Spleen (tissue), 11 donors: ENCODE results near the gene OR2G2. TPM values are rescaled to one million over a fixed set of nuclear protein-coding genes. Genes with fewer than 3 reads are reported as not detected.
A peak's percentile ranks its signal among the peaks of the same experiment; 100 is the strongest.

Experiments used
- DNase-seq: peaks from one replicate; pipeline ENCODE4 v3.0.0-alpha.2; 2020
- H3K27ac ChIP-seq, 8 donors: fragments of 200-600 bp; sonication (generic) in 7 of 8; 1 replicate in 4 of 8; 2 replicates in 4 of 8; pipeline versions ENCODE4 v1.5.0 to v1.8.0; 2016 to 2021; ENCODE audit warnings: inconsistent platforms in 4 of 8, mild to moderate bottlenecking in 4 of 8, moderate library complexity in 1 of 8
- H3K27me3 ChIP-seq, 7 donors: fragments of 200-600 bp; sonication (generic) in 6 of 7; replicated peaks in 1 of 7; 1 replicate in 4 of 7; 2 replicates in 3 of 7; pipeline versions ENCODE4 v1.5.0 to v1.8.0; 2016 to 2021; ENCODE audit warnings: inconsistent platforms in 3 of 7, mild to moderate bottlenecking in 1 of 7
- H3K36me3 ChIP-seq, 6 donors: fragments of 200-600 bp; sonication (generic) in 5 of 6; 1 replicate in 4 of 6; 2 replicates in 2 of 6; pipeline versions ENCODE4 v1.5.0 to v1.8.0; 2016 to 2021; ENCODE audit warnings: inconsistent platforms in 2 of 6
- H3K4me1 ChIP-seq, 6 donors: fragments of 200-600 bp; sonication (generic) in 5 of 6; 1 replicate in 3 of 6; 2 replicates in 3 of 6; pipeline versions ENCODE4 v1.5.0 to v1.8.0; 2016 to 2021; ENCODE audit warnings: inconsistent platforms in 3 of 6
- H3K4me3 ChIP-seq, 8 donors: fragments of 200-600 bp; sonication (generic) in 7 of 8; 1 replicate in 4 of 8; 2 replicates in 4 of 8; pipeline versions ENCODE4 v1.5.0 to v1.8.0; 2016 to 2021; ENCODE audit warnings: inconsistent platforms in 4 of 8, mild to moderate bottlenecking in 4 of 8, moderate library complexity in 2 of 8
- H3K9me3 ChIP-seq, 8 donors: fragments of 200-600 bp; sonication (generic) in 7 of 8; 1 replicate in 4 of 8; 2 replicates in 4 of 8; pipeline versions ENCODE4 v1.5.0 to v1.8.0; 2016 to 2021; ENCODE audit warnings: inconsistent platforms in 4 of 8
- CTCF ChIP-seq, 11 experiments: fragments of 200-600 bp in 7 of 11; fragments of 450-650 bp in 4 of 11; sonication (generic) in 4 of 11; IDR thresholded peaks in 8 of 11; conservative IDR thresholded peaks in 3 of 11; 1 replicate in 7 of 11; 2 replicates in 4 of 11; pipeline versions ENCODE4 v1.4.0 to v1.8.0; 2016 to 2021; ENCODE audit warnings: antibody characterized with exemption in 11 of 11, inconsistent platforms in 4 of 11, mild to moderate bottlenecking in 1 of 11
- POLR2A ChIP-seq, 3 donors: fragments of 450-650 bp; IDR thresholded peaks; one replicate each; pipeline ENCODE4 v1.5.1; 2017; ENCODE audit warnings: antibody characterized with exemption in 3 of 3, mild to moderate bottlenecking in 1 of 3
- POLR2AphosphoS5 ChIP-seq, 3 donors: sonication (generic); formaldehyde crosslinking; IDR thresholded peaks; one replicate each; pipeline ENCODE4 v1.5.1; 2017; ENCODE audit warnings: antibody characterized with exemption in 3 of 3
- WGBS, 5 donors: extraction: QIAGEN DNeasy Blood & Tissue Kit in 3 of 5; methylation state at CpG; one replicate each; pipeline versions ENCODE4 v1.1.5 to v1.1.7; 2013 to 2018; 5-methylcytosine and 5-hydroxymethylcytosine counted together
- intact Hi-C: fragments of 100-400 bp; cut with DNase I; formaldehyde crosslinking; loops from one replicate; pipeline ENCODE4 v1.15.0; 2023; ENCODE audit warnings: low total_unique reads
- polyA plus RNA-seq, 3 donors: library from polyadenylated mRNA; stranded (reverse); fragments of 200-250 nt; gene quantifications; one replicate each; pipeline ENCODE4 v1.2.1, GENCODE V29; 2013
- total RNA-seq, 7 donors: library from RNA; depleted of rRNA in 3 of 7; stranded (reverse); fragments of >200 nt in 3 of 7; fragmentation: NEBNext Ultra II Directional in 4 of 7; extraction: Animal tissue kit (Norgen Biotek cat#: 25700) in 4 of 7; gene quantifications; one replicate each; pipeline versions ENCODE4 v1.1.0 to v1.2.1, GENCODE V29; 2016 to 2021
- donor health status: healthy with polysubstance abuse.
- donor health status: DM: no; HTN: no; CAD: no; lungs with moderate emphysema.
- donor health status: DM: no; HTN: no; CAD: no.
- donor health status: Bipolar disorder and iron deficiency.
- donor health status: healthy.
- donor health status: DM: no; HTN: no; CAD: no.
- donor health status: DM: yes; HTN: yes; CAD: no.

OR2G2 gene
- total and polyA plus RNA-seq, 10 donors, result not detected

GRCh38 chr1:247574236-247574635 lies 13.9 kb upstream of the OR2G2 start:
- DNase-seq, result no peak
- peaks cover 0 to 12% (median 0%) of the 10 kb centered on the region in 8 donors for H3K9me3 ChIP-seq
- H3K36me3 ChIP-seq, result no peaks in the 10 kb centered on the region
- 66 to 78% (median 67%) methylated on average over 1 of the region's 1 CpG for WGBS, 5 donors
- intact Hi-C loops, result loop anchor here (10.0 kb wide), 1 partner anchor 179 kb away; no protein-coding TSS in a partner anchor
- H3K27me3 ChIP-seq, result peaks cover 0 to 4% (median 0%) of the 10 kb centered on the region in 7 donors
- no peaks in the 10 kb centered on the region for H3K4me1 ChIP-seq
- no peak overlapping the region for H3K4me3 ChIP-seq
- TF ChIP-seq CTCF (IDR thresholded peaks at IDR 0.05 in 8 of 11, conservative IDR thresholded peaks at IDR 0.05 in 3 of 11) (no peak), POLR2AphosphoS5 (IDR thresholded peaks at IDR 0.05) (no peak), POLR2A (IDR thresholded peaks at IDR 0.05) (no peak)
- H3K27ac ChIP-seq, result no peak overlapping the region

- Histone ChIP-seq H3K27ac (no peak overlapping the region), H3K27me3 (peaks cover 0 to 4% (median 0%) of the 10 kb centered on the region in 7 donors), H3K9me3 (peaks cover 0 to 7% (median 0%) of the 10 kb centered on the region in 8 donors), H3K36me3 (no peaks in the 10 kb centered on the region), H3K4me3 (no peak overlapping the region), H3K4me1 (no peaks in the 10 kb centered on the region)
- no peak for TF ChIP-seq CTCF (IDR thresholded peaks at IDR 0.05 in 8 of 11, conservative IDR thresholded peaks at IDR 0.05 in 3 of 11)
- no peak for TF ChIP-seq POLR2A (IDR thresholded peaks at IDR 0.05)
- TF ChIP-seq POLR2AphosphoS5 (IDR thresholded peaks at IDR 0.05), result no peak
- intact Hi-C loops, result loop anchor here (10.0 kb wide), 1 partner anchor 180 kb away; no protein-coding TSS in a partner anchor
- no peak for DNase-seq
Observed at GRCh38 chr1:247574664-247575063, 13.5 kb upstream of the OR2G2 start.

DNA sequence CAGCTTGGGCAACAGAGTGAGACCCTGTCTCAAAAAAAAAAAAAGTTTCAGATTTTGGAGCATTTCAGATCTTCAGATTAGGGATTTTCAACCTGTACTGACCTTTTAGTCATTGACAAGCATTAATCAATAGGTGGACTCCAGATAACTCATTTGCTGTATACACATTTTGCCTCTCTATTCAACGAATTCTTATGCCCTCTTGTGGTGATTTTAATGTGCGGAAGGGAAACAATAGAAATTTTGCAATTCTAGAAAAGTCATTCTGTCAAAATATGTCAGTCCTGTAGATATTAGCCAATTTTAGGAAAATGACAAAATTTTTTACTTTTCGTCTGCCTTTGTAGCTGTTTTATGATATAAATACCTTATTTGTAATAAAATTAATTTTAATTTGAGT lies 11.6 kb upstream of the OR2G2 start:
- WGBS, 5 donors, result 25 to 50% (median 29%) methylated on average over 3 of the region's 3 CpGs
- no peaks in the 10 kb centered on the region for H3K36me3 ChIP-seq
- peaks cover 0 to 4% (median 0%) of the 10 kb centered on the region in 7 donors for H3K27me3 ChIP-seq
- TF ChIP-seq POLR2A (IDR thresholded peaks at IDR 0.05), result no peak
- peak in 7 of 11 experiments; percentile 9 to 46 (median 37) for TF ChIP-seq CTCF (IDR thresholded peaks at IDR 0.05 in 8 of 11, conservative IDR thresholded peaks at IDR 0.05 in 3 of 11)
- no peaks in the 10 kb centered on the region for H3K9me3 ChIP-seq
- intact Hi-C loops, result loop anchor here (10.0 kb wide), 1 partner anchor 182 kb away; no protein-coding TSS in a partner anchor
- no peak overlapping the region for H3K27ac ChIP-seq
- DNase-seq, result no peak
- H3K4me1 ChIP-seq, result no peaks in the 10 kb centered on the region
- H3K4me3 ChIP-seq, result no peak overlapping the region

- DNase-seq, result no peak
- 84 to 95% (median 89%) methylated on average over 5 of the region's 5 CpGs for WGBS, 5 donors
- no peaks in the 10 kb centered on the region for H3K36me3 ChIP-seq
- H3K4me1 ChIP-seq, result no peaks in the 10 kb centered on the region
- no peak overlapping the region for H3K27ac ChIP-seq
- TF ChIP-seq POLR2A (IDR thresholded peaks at IDR 0.05) (no peak), CTCF (IDR thresholded peaks at IDR 0.05 in 8 of 11, conservative IDR thresholded peaks at IDR 0.05 in 3 of 11) (no peak), POLR2AphosphoS5 (IDR thresholded peaks at IDR 0.05) (no peak)
- H3K9me3 ChIP-seq, result no peaks in the 10 kb centered on the region
- intact Hi-C loops, result loop anchor here (10.0 kb wide), 1 partner anchor 184 kb away; no protein-coding TSS in a partner anchor
- peaks cover 0 to 4% (median 0%) of the 10 kb centered on the region in 7 donors for H3K27me3 ChIP-seq
- no peak overlapping the region for H3K4me3 ChIP-seq
Observed at GRCh38 chr1:247578946-247579460, 9.2 kb upstream of the OR2G2 start.
